H1 (cell line): ENCODE measurements around the gene ANKRD40. TPM values are rescaled to one million over a fixed set of nuclear protein-coding genes. Genes with fewer than 3 reads are reported as not detected.

Experiments used
- CTCF ChIA-PET: fragments of 300-600 bp; sonication (Branson Sonifier 250); formaldehyde crosslinking; loops from one replicate; lab custom pipeline; 2021; ENCODE audit not compliant: partially characterized antibody; lab: Charles Lee
- POLR2A ChIA-PET: fragments of 300-600 bp; sonication (Branson Sonifier 250); formaldehyde crosslinking; loops from one replicate; lab custom pipeline; 2021; ENCODE audit warnings: inconsistent platforms; ENCODE audit not compliant: partially characterized antibody; lab: Charles Lee
- DNase-seq, 2 experiments: peaks; one replicate each; pipeline versions ENCODE4 v3.0.0 to v3.0.0-alpha.2; 2010 to 2022; ENCODE audit warnings: low spot score in 2 of 2, low read depth in 1 of 2, mixed read lengths in 1 of 2
- FAIRE-seq: peaks from 2 replicates; lab custom pipeline; 2011; peaks lifted over from hg19 to GRCh38; lab: Jason Lieb, UNC
- H2AFZ ChIP-seq: 2 replicates; pipeline ENCODE4 v1.8.1; 2012; ENCODE audit warnings: low read length, inconsistent platforms
- H2AK5ac ChIP-seq: 2 replicates; pipeline ENCODE4 v1.6.1; 2013; ENCODE audit warnings: low read depth, low read length
- H2BK120ac ChIP-seq: replicated peaks from 2 replicates; pipeline ENCODE3; 2013; ENCODE audit warnings: low read depth, low read length, inconsistent platforms
- H2BK12ac ChIP-seq: 2 replicates; pipeline ENCODE4 v1.6.1; 2013; ENCODE audit warnings: low read depth, low read length
- H2BK15ac ChIP-seq: 2 replicates; pipeline ENCODE4 v1.6.1; 2013; ENCODE audit warnings: low read length
- H2BK20ac ChIP-seq: 2 replicates; pipeline ENCODE4 v1.6.1; 2013; ENCODE audit warnings: low read length
- H2BK5ac ChIP-seq: 2 replicates; pipeline ENCODE4 v1.6.1; 2013; ENCODE audit warnings: low read depth, low read length
- H3K14ac ChIP-seq: 2 replicates; pipeline ENCODE4 v1.6.1; 2013; ENCODE audit warnings: inconsistent platforms; ENCODE audit not compliant: insufficient read length
- H3K18ac ChIP-seq: 2 replicates; pipeline ENCODE4 v1.6.1; 2013; ENCODE audit warnings: low read length; ENCODE audit errors: extremely low read depth
- H3K23ac ChIP-seq: 2 replicates; pipeline ENCODE4 v1.6.1; 2013; ENCODE audit warnings: inconsistent platforms; ENCODE audit not compliant: insufficient read length
- H3K23me2 ChIP-seq: 2 replicates; pipeline ENCODE4 v1.6.1; 2013; ENCODE audit warnings: low read depth, low read length
- H3K27ac ChIP-seq: 2 replicates; pipeline ENCODE4 v1.6.1; 2011; ENCODE audit warnings: low read depth, low read length, inconsistent platforms
- H3K27me3 ChIP-seq, 4 experiments: replicated peaks in 1 of 4; 1 replicate in 1 of 4; 2 replicates in 3 of 4; pipeline versions ENCODE4 v1.6.1 to v1.8.1; 2011 to 2013; ENCODE audit warnings: low read length in 3 of 4, mild to moderate bottlenecking in 3 of 4, inconsistent platforms in 2 of 4, mixed read lengths in 2 of 4, moderate library complexity in 1 of 4; ENCODE audit not compliant: control insufficient read depth in 3 of 4, insufficient read depth in 3 of 4; ENCODE audit errors: extremely low read depth in 1 of 4
- H3K36me3 ChIP-seq, 4 experiments: 2 replicates each; pipeline versions ENCODE4 v1.6.1 to v1.8.1; 2011 to 2013; ENCODE audit warnings: mild to moderate bottlenecking in 4 of 4, low read length in 3 of 4, moderate library complexity in 2 of 4, control low read depth in 1 of 4, inconsistent platforms in 1 of 4; ENCODE audit not compliant: insufficient read depth in 4 of 4, control insufficient read depth in 2 of 4
- H3K4ac ChIP-seq: replicated peaks from 2 replicates; pipeline ENCODE3; 2013; ENCODE audit warnings: low read length, low read depth, mixed read lengths, inconsistent platforms; ENCODE audit not compliant: insufficient read length
- H3K4me1 ChIP-seq, 4 experiments: replicated peaks in 1 of 4; 1 replicate in 1 of 4; 2 replicates in 3 of 4; pipeline versions ENCODE4 v1.6.1 to v1.8.1; 2011 to 2013; ENCODE audit warnings: low read length in 3 of 4, inconsistent platforms in 2 of 4, mixed read lengths in 1 of 4; ENCODE audit not compliant: insufficient read depth in 4 of 4, control insufficient read depth in 3 of 4
- H3K4me2 ChIP-seq, 2 experiments: 2 replicates each; pipeline versions ENCODE4 v1.6.1 to v1.8.1; 2011 to 2013; ENCODE audit warnings: low read depth in 2 of 2, low read length in 2 of 2, control low read depth in 1 of 2, inconsistent platforms in 1 of 2, mild to moderate bottlenecking in 1 of 2; ENCODE audit not compliant: insufficient read depth in 1 of 2
- H3K4me3 ChIP-seq, 4 experiments: fragments of 200-600, 300-600 bp in 1 of 4; sonication (generic), shearing (Covaris generic), sonication (Bioruptor Twin) in 1 of 4; 2 replicates each; pipeline versions ENCODE4 v1.5.1 to v1.8.1; 2011 to 2016; ENCODE audit warnings: low read length in 4 of 4, low read depth in 3 of 4, control low read depth in 2 of 4, inconsistent platforms in 2 of 4, mild to moderate bottlenecking in 2 of 4, mixed read lengths in 1 of 4, moderate library complexity in 1 of 4; ENCODE audit not compliant: insufficient read depth in 2 of 4; ENCODE audit errors: extremely low read depth in 1 of 4
- H3K56ac ChIP-seq: replicated peaks from 2 replicates; pipeline ENCODE3; 2013; ENCODE audit warnings: low read depth, mild to moderate bottlenecking, mixed read lengths, low read length, inconsistent platforms; ENCODE audit not compliant: insufficient read length
- H3K79me1 ChIP-seq: 2 replicates; pipeline ENCODE4 v1.6.1; 2013; ENCODE audit warnings: low read depth, low read length, control low read depth
- H3K79me2 ChIP-seq, 2 experiments: 2 replicates each; pipeline versions ENCODE4 v1.6.1 to v1.8.1; 2012 to 2013; ENCODE audit warnings: low read length in 2 of 2, mild to moderate bottlenecking in 2 of 2, inconsistent platforms in 1 of 2; ENCODE audit not compliant: insufficient read depth in 2 of 2, control insufficient read depth in 1 of 2
- H3K9ac ChIP-seq, 4 experiments: replicated peaks in 1 of 4; 1 replicate in 1 of 4; 2 replicates in 3 of 4; pipeline versions ENCODE4 v1.6.1 to v1.8.1; 2011 to 2013; ENCODE audit warnings: low read depth in 3 of 4, low read length in 3 of 4, control low read depth in 2 of 4, mild to moderate bottlenecking in 2 of 4, moderate library complexity in 2 of 4, inconsistent platforms in 1 of 4; ENCODE audit errors: extremely low read depth in 1 of 4
- H3K9me3 ChIP-seq, 2 experiments: 2 replicates each; pipeline versions ENCODE4 v1.6.1 to v1.8.1; 2012 to 2013; ENCODE audit warnings: mild to moderate bottlenecking in 2 of 2, moderate library complexity in 2 of 2, control low read depth in 1 of 2, inconsistent platforms in 1 of 2, low read depth in 1 of 2, low read length in 1 of 2, mixed read lengths in 1 of 2; ENCODE audit not compliant: insufficient read depth in 2 of 2
- H4K20me1 ChIP-seq, 2 experiments: replicated peaks in 1 of 2; 2 replicates each; pipeline versions ENCODE3 to v1.8.1; 2011 to 2013; ENCODE audit warnings: inconsistent platforms in 2 of 2, low read length in 2 of 2, mild to moderate bottlenecking in 1 of 2; ENCODE audit not compliant: insufficient read depth in 2 of 2, control insufficient read depth in 1 of 2
- H4K5ac ChIP-seq: 2 replicates; pipeline ENCODE4 v1.6.1; 2013; ENCODE audit warnings: low read length, low read depth, mixed read lengths, inconsistent platforms; ENCODE audit not compliant: insufficient read length
- H4K8ac ChIP-seq: 2 replicates; pipeline ENCODE4 v1.8.0; 2013; ENCODE audit warnings: mild to moderate bottlenecking, moderate library complexity, low read length, inconsistent platforms; ENCODE audit not compliant: insufficient read depth; ENCODE audit errors: extremely low read depth
- H4K91ac ChIP-seq: replicated peaks from 2 replicates; pipeline ENCODE3; 2013; ENCODE audit warnings: low read length, mixed read lengths, inconsistent platforms; ENCODE audit not compliant: insufficient read length
- CTBP2 ChIP-seq: IDR thresholded peaks from 2 replicates; pipeline ENCODE4 v1.7.0; 2011; ENCODE audit warnings: borderline replicate concordance, mild to moderate bottlenecking, moderate library complexity, mixed read lengths, low read length; ENCODE audit not compliant: insufficient read depth, insufficient read length
- CTCF ChIP-seq, 3 experiments: IDR thresholded peaks; 1 replicate in 2 of 3; 2 replicates in 1 of 3; pipeline versions ENCODE4 v1.5.1 to v1.6.1; 2011; ENCODE audit warnings: low read length in 3 of 3, mild to moderate bottlenecking in 3 of 3, inconsistent platforms in 2 of 3, low read depth in 1 of 3, moderate library complexity in 1 of 3; ENCODE audit not compliant: insufficient read depth in 1 of 3; ENCODE audit errors: control extremely low read depth in 1 of 3
- EZH2 ChIP-seq: fragments of 200-600 bp; sonication (generic); IDR thresholded peaks from 2 replicates; pipeline ENCODE4 v1.7.1; 2012; ENCODE audit warnings: low read depth, mild to moderate bottlenecking, moderate library complexity, low read length, inconsistent platforms; ENCODE audit not compliant: severe bottlenecking
- WGBS, 2 experiments: shearing (Covaris generic) in 1 of 2; methylation state at CpG; one replicate each; pipeline versions ENCODE4 v1.1.6 to v1.1.7; 2013 to 2015; ENCODE audit warnings: low lambda C conversion rate in 2 of 2, mixed read lengths in 2 of 2, inconsistent platforms in 1 of 2, low coverage in 1 of 2, missing lambda C conversion rate in 1 of 2; ENCODE audit not compliant: insufficient replicate concordance in 2 of 2, insufficient coverage in 1 of 2, insufficient read length in 1 of 2; ENCODE audit errors: extremely low coverage in 1 of 2, missing lambda C conversion rate in 1 of 2; 5-methylcytosine and 5-hydroxymethylcytosine counted together
- polyA plus RNA-seq, 7 experiments: library from polyadenylated mRNA; depleted of rRNA in 3 of 7; stranded (reverse) in 5 of 7; unstranded in 2 of 7; fragments of >200 nt in 5 of 7; fragments of 200-250 nt in 2 of 7; gene quantifications; 1 replicate in 5 of 7; 2 replicates in 1 of 7; 4 replicates in 1 of 7; pipeline versions ENCODE4 v1.2.1 to v1.2.3, GENCODE V29; 2011 to 2013; ENCODE audit warnings: missing spikeins in 2 of 7, mixed read lengths in 2 of 7
- total RNA-seq: library from RNA; stranded (reverse); fragmentation: NEBNext Ultra II Directional; extraction: Animal tissue kit (Norgen Biotek cat#: 25700); gene quantifications from 2 replicates; pipeline ENCODE4 v1.2.1, GENCODE V29; 2021

Gene ANKRD40
- total and polyA plus RNA-seq, 2 of the 8 experiments (the other 6 are each of a cell fraction or from before 2014, with no cell fraction given): 26.1 to 50.1 TPM

- Histone ChIP-seq H3K23ac (no peak overlapping the region), H4K20me1 (no peaks in the 10 kb centered on the region), H3K4me1 (peaks cover 1 to 21% (median 8%) of the 10 kb centered on the region in 4 experiments; a peak in 6 of 7 replicates), H2BK5ac (0 out of 2 replicates have a peak overlapping the region, but pooled peaks have one; percentile 83), H3K36me3 (peaks cover 5 to 27% (median 14%) of the 10 kb centered on the region in 4 experiments; a peak in 6 of 8 replicates), H3K4me3 (no peak overlapping the region), H4K5ac (no peak overlapping the region), H2BK15ac (no peak overlapping the region), H2BK120ac (no peak overlapping the region), H3K27me3 (no peaks in the 10 kb centered on the region), H3K4ac (no peak overlapping the region), H2BK20ac (no peak overlapping the region), H4K91ac (peak overlapping the region; percentile 70), H3K56ac (no peak overlapping the region), H3K27ac (no peak overlapping the region), H3K79me2 (no peaks in the 10 kb centered on the region), H3K79me1 (no peaks in the 10 kb centered on the region), H3K14ac (no peak overlapping the region), H3K9ac (no peak overlapping the region), H3K18ac (peak overlapping the region; percentile 25; the same call in 1 of the 2 replicates), H4K8ac (peak overlapping the region; percentile 43; the same call in 1 of the 2 replicates), H3K9me3 (no peaks in the 10 kb centered on the region), H3K4me2 (no peak overlapping the region), H2AK5ac (no peak overlapping the region), H2AFZ (no peak overlapping the region), H3K23me2 (no peaks in the 10 kb centered on the region), H2BK12ac (peak overlapping the region; percentile 5; the same call in 1 of the 2 replicates)
- WGBS, 2 experiments: 88% methylated on average over 9 of the region's 9 CpGs; no CpG with 5 or more reads in 1 of the 2 experiments
- FAIRE-seq (no peak), DNase-seq (no peak)
- CTCF ChIA-PET: interaction anchor here (0.9 to 20.2 kb wide), 8 partner anchors 10 to 140 kb away, joined by 3 to 391 read pairs (median 5); no protein-coding TSS in a partner anchor
- POLR2A ChIA-PET: interaction anchor here (0.9 to 2.2 kb wide), 3 partner anchors 18 to 28 kb away, joined by 4 to 5 read pairs (median 4); partner anchors contain the start of gene LUC7L3
- TF ChIP-seq CTBP2 (no peak), EZH2 (no peak), CTCF (IDR thresholded peaks at IDR 0.05; ENCODE audit: control extremely low read depth in 1 of 3, insufficient read depth in 1 of 3, low read depth in 1 of 3, low read length in 3 of 3) (no peak)
Measured at GRCh38 chr17:50690887-50691549, 16.7 kb downstream of the ANKRD40 start.
